Glutamatergic neuron (in vitro differentiated cells): ENCODE data around the gene CA5A. TPM values are rescaled to one million over a fixed set of nuclear protein-coding genes. Genes with fewer than 3 reads are reported as not detected.

Experiments used
- DNase-seq: peaks from one replicate; pipeline ENCODE4 v3.0.0; 2022
- H3K27ac Mint-ChIP-seq: one replicate; pipeline ENCODE4 v1.8.0; 2020; ENCODE audit warnings: mild to moderate bottlenecking, mixed read lengths, inconsistent platforms; ENCODE audit not compliant: unreplicated experiment
- H3K27me3 Mint-ChIP-seq: one replicate; pipeline ENCODE4 v1.8.0; 2020; ENCODE audit warnings: mild to moderate bottlenecking, moderate library complexity, mixed read lengths, inconsistent platforms; ENCODE audit not compliant: unreplicated experiment
- H3K36me3 Mint-ChIP-seq: one replicate; pipeline ENCODE4 v1.8.0; 2020; ENCODE audit warnings: mild to moderate bottlenecking, mixed read lengths, inconsistent platforms; ENCODE audit not compliant: unreplicated experiment
- H3K4me1 Mint-ChIP-seq: one replicate; pipeline ENCODE4 v1.8.0; 2020; ENCODE audit warnings: mild to moderate bottlenecking, low read depth, mixed read lengths, inconsistent platforms; ENCODE audit not compliant: unreplicated experiment
- H3K4me3 Mint-ChIP-seq: one replicate; pipeline ENCODE4 v1.8.0; 2020; ENCODE audit warnings: mild to moderate bottlenecking, mixed read lengths, inconsistent platforms; ENCODE audit not compliant: unreplicated experiment
- H3K9me3 Mint-ChIP-seq: one replicate; pipeline ENCODE4 v1.8.0; 2020; ENCODE audit warnings: mild to moderate bottlenecking, moderate library complexity, mixed read lengths, inconsistent platforms; ENCODE audit not compliant: unreplicated experiment
- CTCF ChIP-seq: fragments of 200-600 bp; sonication (generic); IDR thresholded peaks from one replicate; pipeline ENCODE4 v1.5.0; 2021; ENCODE audit not compliant: partially characterized antibody, unreplicated experiment
- total RNA-seq: library from RNA; stranded (reverse); fragmentation: NEBNext Ultra II Directional; extraction: Animal tissue kit (Norgen Biotek cat#: 25700); gene quantifications from one replicate; pipeline ENCODE4 v1.2.1, GENCODE V29; 2021; ENCODE audit not compliant: unreplicated experiment

CA5A gene
- total RNA-seq, 1 donor from 2014 or later: not detected

- H3K4me3 Mint-ChIP-seq: no peak overlapping the region
- peaks cover 12% of the 10 kb centered on the region for H3K9me3 Mint-ChIP-seq
- no peak for DNase-seq
- TF ChIP-seq CTCF: no peak
- H3K36me3 Mint-ChIP-seq: no peaks in the 10 kb centered on the region
- H3K27me3 Mint-ChIP-seq: peaks cover 5% of the 10 kb centered on the region
- no peak overlapping the region for H3K27ac Mint-ChIP-seq
- H3K4me1 Mint-ChIP-seq: peaks cover 33% of the 10 kb centered on the region
These were observed 18.5 kb upstream of the CA5A start for GRCh38 chr16:87954826-87955225.

- peaks cover 32% of the 10 kb centered on the region for H3K4me1 Mint-ChIP-seq
- H3K27me3 Mint-ChIP-seq: peaks cover 5% of the 10 kb centered on the region
- peaks cover 12% of the 10 kb centered on the region for H3K9me3 Mint-ChIP-seq
- H3K36me3 Mint-ChIP-seq: no peaks in the 10 kb centered on the region
- peak overlapping the region; percentile 14 for H3K27ac Mint-ChIP-seq
- no peak for DNase-seq
- no peak for TF ChIP-seq CTCF
- no peak overlapping the region for H3K4me3 Mint-ChIP-seq
These were observed 18.0 kb upstream of the CA5A start for GRCh38 chr16:87954361-87954760.

- peaks cover 25% of the 10 kb centered on the region for H3K4me1 Mint-ChIP-seq
These were observed 17.2 kb upstream of the CA5A start for GRCh38 chr16:87953308-87954215.

DNA sequence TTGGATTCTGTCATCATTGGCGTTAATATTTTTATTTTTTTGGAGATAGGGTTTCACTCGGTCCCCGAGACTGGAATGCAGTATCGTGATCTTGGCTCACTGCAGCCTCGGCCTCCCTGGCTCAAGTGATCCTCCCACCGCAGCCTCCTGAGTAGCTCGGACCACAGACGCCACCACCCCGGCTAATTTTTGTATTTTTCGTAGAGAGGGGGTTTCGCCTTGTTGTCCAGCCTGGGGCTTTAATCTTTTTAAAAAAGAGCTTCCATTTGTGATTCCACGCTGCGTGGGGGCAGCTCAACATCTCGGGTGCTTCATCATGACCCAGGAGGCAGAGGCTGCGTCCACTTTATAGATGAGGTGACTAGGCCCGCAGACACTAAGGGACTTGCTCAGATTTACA, 16.4 kb upstream of the CA5A start:
- Mint-ChIP-seq H3K27ac (peak overlapping the region; percentile 94), H3K4me1 (peaks cover 26% of the 10 kb centered on the region), H3K4me3 (peak overlapping the region; percentile 92), H3K27me3 (peaks cover 5% of the 10 kb centered on the region), H3K9me3 (peaks cover 11% of the 10 kb centered on the region), H3K36me3 (no peaks in the 10 kb centered on the region)
- no peak for DNase-seq
- TF ChIP-seq CTCF: no peak

More at GRCh38 chr16:87953308-87954215, 17.2 kb upstream of the CA5A start:
- DNase-seq: no peak
- peaks cover 5% of the 10 kb centered on the region for H3K27me3 Mint-ChIP-seq
- TF ChIP-seq CTCF: no peak
- no peaks in the 10 kb centered on the region for H3K36me3 Mint-ChIP-seq
- peak overlapping the region; percentile 58 for H3K4me3 Mint-ChIP-seq
- peaks cover 11% of the 10 kb centered on the region for H3K9me3 Mint-ChIP-seq
- peak overlapping the region; percentile 14 for H3K27ac Mint-ChIP-seq
